ENCODE data around the gene PHKB. TPM values are rescaled to one million over a fixed set of nuclear protein-coding genes. Genes with fewer than 3 reads are reported as not detected.

The PHKB gene
- polyA plus RNA-seq, 1 experiment = 78.7 TPM

- Histone ChIP-seq H3K9me3 (ENCODE audit: control insufficient read depth, insufficient read depth, low read length) (no peaks in the 10 kb centered on the region; the same call in 1 of the 2 replicates), H3K27ac (ENCODE audit: low read depth, low read length) (peak overlapping the region; percentile 58), H3K27me3 (ENCODE audit: control insufficient read depth, insufficient read depth, low read length) (no peaks in the 10 kb centered on the region), H3K4me3 (ENCODE audit: low read depth, low read length) (no peak overlapping the region)
- TF ChIP-seq CTCF (IDR thresholded peaks at IDR 0.05; ENCODE audit: low read depth, low read length) = no peak
- peak; percentile 2 for DNase-seq (ENCODE audit: low read depth, low spot score)
- CTCF ChIA-PET = interaction anchor here (0.9 kb wide), 1 partner anchor 660 kb away, joined by 3 read pairs; no protein-coding TSS in a partner anchor
- POLR2A ChIA-PET = no interaction called here
These were observed 43.5 kb downstream of the PHKB start for GRCh38 chr16:47504599-47504998.

GRCh38 chr16:47506800-47507199, 45.7 kb downstream of the PHKB start:
- ChIA-PET CTCF (interaction anchor here (1.0 to 1.2 kb wide), 2 partner anchors 20 to 363 kb away, joined by 3 read pairs; partner anchors contain the start of gene NETO2), POLR2A (no interaction called here)
- H3K4me3 ChIP-seq (ENCODE audit: low read depth, low read length) = no peak overlapping the region
- no peaks in the 10 kb centered on the region; the same call in 1 of the 2 replicates for H3K9me3 ChIP-seq (ENCODE audit: control insufficient read depth, insufficient read depth, low read length)
- H3K27ac ChIP-seq (ENCODE audit: low read depth, low read length) = no peak overlapping the region
- no peak for DNase-seq (ENCODE audit: low read depth, low spot score)
- TF ChIP-seq CTCF (IDR thresholded peaks at IDR 0.05; ENCODE audit: low read depth, low read length) = no peak
- no peaks in the 10 kb centered on the region for H3K27me3 ChIP-seq (ENCODE audit: control insufficient read depth, insufficient read depth, low read length)

GRCh38 chr16:47507701-47508100, 46.6 kb downstream of the PHKB start:
- no peak for DNase-seq (ENCODE audit: low read depth, low spot score)
- no peak overlapping the region for H3K4me3 ChIP-seq (ENCODE audit: low read depth, low read length)
- no peak for TF ChIP-seq CTCF (IDR thresholded peaks at IDR 0.05; ENCODE audit: low read depth, low read length)
- no peaks in the 10 kb centered on the region; the same call in 1 of the 2 replicates for H3K9me3 ChIP-seq (ENCODE audit: control insufficient read depth, insufficient read depth, low read length)
- H3K27me3 ChIP-seq (ENCODE audit: control insufficient read depth, insufficient read depth, low read length) = no peaks in the 10 kb centered on the region
- ChIA-PET CTCF (interaction anchor here (1.0 to 1.2 kb wide), 3 partner anchors 364 to 546 kb away, joined by 3 to 5 read pairs (median 3); partner anchors contain the start of gene NETO2), POLR2A (no interaction called here)
- H3K27ac ChIP-seq (ENCODE audit: low read depth, low read length) = no peak overlapping the region

- no peaks in the 10 kb centered on the region for H3K9me3 ChIP-seq (ENCODE audit: control insufficient read depth, insufficient read depth, low read length)
- POLR2A ChIA-PET = no interaction called here
- no peak overlapping the region for H3K27ac ChIP-seq (ENCODE audit: low read depth, low read length)
- no peak overlapping the region for H3K4me3 ChIP-seq (ENCODE audit: low read depth, low read length)
- DNase-seq (ENCODE audit: low read depth, low spot score) = no peak
- TF ChIP-seq CTCF (IDR thresholded peaks at IDR 0.05; ENCODE audit: low read depth, low read length) = no peak
- H3K27me3 ChIP-seq (ENCODE audit: control insufficient read depth, insufficient read depth, low read length) = no peaks in the 10 kb centered on the region
- CTCF ChIA-PET = no interaction called here
These were observed 50.8 kb downstream of the PHKB start for GRCh38 chr16:47511882-47512281.

GRCh38 chr16:47519037-47519436, 57.9 kb downstream of the PHKB start:
- no peak for TF ChIP-seq CTCF (IDR thresholded peaks at IDR 0.05; ENCODE audit: low read depth, low read length)
- H3K27ac ChIP-seq (ENCODE audit: low read depth, low read length) = no peak overlapping the region
- H3K27me3 ChIP-seq (ENCODE audit: control insufficient read depth, insufficient read depth, low read length) = no peaks in the 10 kb centered on the region
- ChIA-PET POLR2A (no interaction called here), CTCF (no interaction called here)
- DNase-seq (ENCODE audit: low read depth, low spot score) = no peak
- H3K9me3 ChIP-seq (ENCODE audit: control insufficient read depth, insufficient read depth, low read length) = no peaks in the 10 kb centered on the region
- H3K4me3 ChIP-seq (ENCODE audit: low read depth, low read length) = no peak overlapping the region
